ENCODE data around the gene PURA. TPM values are rescaled to one million over a fixed set of nuclear protein-coding genes. Genes with fewer than 3 reads are reported as not detected.

PURA gene
- total RNA-seq, 1 experiment from 2014 or later = 16.9 TPM

DNA sequence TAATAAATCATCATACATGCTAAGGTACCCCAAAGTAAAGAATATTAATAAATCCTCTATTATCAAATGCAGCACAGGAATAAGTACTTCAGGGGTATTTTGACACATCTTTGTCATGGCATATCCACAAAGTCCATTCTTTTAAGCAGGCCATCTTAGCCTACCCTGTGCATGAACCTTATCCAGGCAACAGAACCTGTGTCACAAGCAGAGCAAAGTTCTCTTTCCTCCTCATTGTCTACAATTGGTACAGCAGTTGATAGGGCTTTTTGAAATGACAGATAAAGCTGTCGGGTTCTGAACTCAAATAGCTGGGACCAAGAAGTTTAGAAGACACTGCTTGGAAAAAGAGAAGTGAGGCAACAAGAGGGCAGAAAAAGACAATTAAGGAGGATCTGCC, 30.8 kb upstream of the PURA start:
- H3K4me1 ChIP-seq (ENCODE audit: control insufficient read depth, insufficient read depth, low read length) = no peaks in the 10 kb centered on the region
- no peaks in the 10 kb centered on the region for H3K36me3 ChIP-seq (ENCODE audit: control insufficient read depth, insufficient read depth, low read length)
- no peak overlapping the region for H3K27ac ChIP-seq (ENCODE audit: low read length)
- ChIA-PET CTCF (no interaction called here), POLR2A (no interaction called here)
- peaks cover 5% of the 10 kb centered on the region; the same call in 1 of the 2 replicates for H3K27me3 ChIP-seq (ENCODE audit: control insufficient read depth, insufficient read depth, low read length)
- TF ChIP-seq, protein P1, sequence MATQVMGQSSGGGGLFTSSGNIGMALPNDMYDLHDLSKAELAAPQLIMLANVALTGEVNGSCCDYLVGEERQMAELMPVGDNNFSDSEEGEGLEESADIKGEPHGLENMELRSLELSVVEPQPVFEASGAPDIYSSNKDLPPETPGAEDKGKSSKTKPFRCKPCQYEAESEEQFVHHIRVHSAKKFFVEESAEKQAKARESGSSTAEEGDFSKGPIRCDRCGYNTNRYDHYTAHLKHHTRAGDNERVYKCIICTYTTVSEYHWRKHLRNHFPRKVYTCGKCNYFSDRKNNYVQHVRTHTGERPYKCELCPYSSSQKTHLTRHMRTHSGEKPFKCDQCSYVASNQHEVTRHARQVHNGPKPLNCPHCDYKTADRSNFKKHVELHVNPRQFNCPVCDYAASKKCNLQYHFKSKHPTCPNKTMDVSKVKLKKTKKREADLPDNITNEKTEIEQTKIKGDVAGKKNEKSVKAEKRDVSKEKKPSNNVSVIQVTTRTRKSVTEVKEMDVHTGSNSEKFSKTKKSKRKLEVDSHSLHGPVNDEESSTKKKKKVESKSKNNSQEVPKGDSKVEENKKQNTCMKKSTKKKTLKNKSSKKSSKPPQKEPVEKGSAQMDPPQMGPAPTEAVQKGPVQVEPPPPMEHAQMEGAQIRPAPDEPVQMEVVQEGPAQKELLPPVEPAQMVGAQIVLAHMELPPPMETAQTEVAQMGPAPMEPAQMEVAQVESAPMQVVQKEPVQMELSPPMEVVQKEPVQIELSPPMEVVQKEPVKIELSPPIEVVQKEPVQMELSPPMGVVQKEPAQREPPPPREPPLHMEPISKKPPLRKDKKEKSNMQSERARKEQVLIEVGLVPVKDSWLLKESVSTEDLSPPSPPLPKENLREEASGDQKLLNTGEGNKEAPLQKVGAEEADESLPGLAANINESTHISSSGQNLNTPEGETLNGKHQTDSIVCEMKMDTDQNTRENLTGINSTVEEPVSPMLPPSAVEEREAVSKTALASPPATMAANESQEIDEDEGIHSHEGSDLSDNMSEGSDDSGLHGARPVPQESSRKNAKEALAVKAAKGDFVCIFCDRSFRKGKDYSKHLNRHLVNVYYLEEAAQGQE (IDR thresholded peaks at IDR 0.05; ENCODE audit: insufficient read depth in 1 of 2, low read depth in 2 of 2, low read length in 1 of 2) = no peak
- TF ChIP-seq POLR2AphosphoS5 (IDR thresholded peaks at IDR 0.05; ENCODE audit: low read depth, low read length) = no peak
- TF ChIP-seq TCF7L2 (IDR thresholded peaks at IDR 0.05; ENCODE audit: low read depth, low read length) = no peak
- TF ChIP-seq, protein P2, sequence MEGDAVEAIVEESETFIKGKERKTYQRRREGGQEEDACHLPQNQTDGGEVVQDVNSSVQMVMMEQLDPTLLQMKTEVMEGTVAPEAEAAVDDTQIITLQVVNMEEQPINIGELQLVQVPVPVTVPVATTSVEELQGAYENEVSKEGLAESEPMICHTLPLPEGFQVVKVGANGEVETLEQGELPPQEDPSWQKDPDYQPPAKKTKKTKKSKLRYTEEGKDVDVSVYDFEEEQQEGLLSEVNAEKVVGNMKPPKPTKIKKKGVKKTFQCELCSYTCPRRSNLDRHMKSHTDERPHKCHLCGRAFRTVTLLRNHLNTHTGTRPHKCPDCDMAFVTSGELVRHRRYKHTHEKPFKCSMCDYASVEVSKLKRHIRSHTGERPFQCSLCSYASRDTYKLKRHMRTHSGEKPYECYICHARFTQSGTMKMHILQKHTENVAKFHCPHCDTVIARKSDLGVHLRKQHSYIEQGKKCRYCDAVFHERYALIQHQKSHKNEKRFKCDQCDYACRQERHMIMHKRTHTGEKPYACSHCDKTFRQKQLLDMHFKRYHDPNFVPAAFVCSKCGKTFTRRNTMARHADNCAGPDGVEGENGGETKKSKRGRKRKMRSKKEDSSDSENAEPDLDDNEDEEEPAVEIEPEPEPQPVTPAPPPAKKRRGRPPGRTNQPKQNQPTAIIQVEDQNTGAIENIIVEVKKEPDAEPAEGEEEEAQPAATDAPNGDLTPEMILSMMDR (IDR thresholded peaks at IDR 0.05) = no peak
- TF ChIP-seq SIN3A (IDR thresholded peaks at IDR 0.05; ENCODE audit: borderline replicate concordance, insufficient read depth, low read depth, low read length) = no peak
- no peak overlapping the region for H3K4me3 ChIP-seq (ENCODE audit: low read depth in 2 of 2, low read length in 2 of 2)
- intact Hi-C loops (cut with micrococcal nuclease; ENCODE audit: unreplicated experiment) (no loop called here), in situ Hi-C loops (cut with HindIII; ENCODE audit: low pct_unique_long_range_greater_than_20kb, low sequenced_read_pairs) (no loop called here)
- H3K9me3 ChIP-seq (ENCODE audit: control insufficient read depth, insufficient read depth, low read depth, low read length) = no peaks in the 10 kb centered on the region
- ATAC-seq = no peak
- BruUV-seq (replicated peaks) = no TSS peak
- DNase-seq (ENCODE audit: low read depth, low spot score) = no peak

DNA sequence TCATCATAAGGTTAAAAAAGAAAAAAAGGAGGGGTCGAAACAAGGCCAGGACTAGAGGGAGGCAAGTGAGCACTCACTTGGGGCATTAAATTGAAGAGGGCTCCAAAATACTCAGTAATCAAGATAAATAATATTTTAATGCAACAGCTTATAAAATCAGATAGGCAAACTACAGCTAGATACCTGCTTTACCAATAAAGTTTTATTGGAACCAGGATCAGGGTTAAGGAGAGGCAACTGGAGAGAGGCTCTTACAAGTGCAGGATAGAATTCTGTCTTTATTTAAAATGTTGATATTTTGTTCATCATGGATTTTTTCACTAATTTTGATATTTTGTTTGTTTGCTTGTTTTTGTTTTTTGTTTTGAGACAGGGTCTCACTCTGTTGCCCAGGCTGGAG, 30.3 kb upstream of the PURA start:
- in situ Hi-C loops (cut with HindIII; ENCODE audit: low pct_unique_long_range_greater_than_20kb, low sequenced_read_pairs) (no loop called here), intact Hi-C loops (cut with micrococcal nuclease; ENCODE audit: unreplicated experiment) (no loop called here)
- no peaks in the 10 kb centered on the region for H3K4me1 ChIP-seq (ENCODE audit: control insufficient read depth, insufficient read depth, low read length)
- peaks cover 5% of the 10 kb centered on the region; the same call in 1 of the 2 replicates for H3K27me3 ChIP-seq (ENCODE audit: control insufficient read depth, insufficient read depth, low read length)
- DNase-seq (ENCODE audit: low read depth, low spot score) (no peak), ATAC-seq (no peak)
- H3K4me3 ChIP-seq (ENCODE audit: low read depth in 2 of 2, low read length in 2 of 2) = no peak overlapping the region
- POLR2A ChIA-PET = no interaction called here
- H3K27ac ChIP-seq (ENCODE audit: low read length) = no peak overlapping the region
- TF ChIP-seq TCF7L2 (IDR thresholded peaks at IDR 0.05; ENCODE audit: low read depth, low read length) = no peak
- TF ChIP-seq, protein P2 (IDR thresholded peaks at IDR 0.05) = no peak
- TF ChIP-seq POLR2AphosphoS5 (IDR thresholded peaks at IDR 0.05; ENCODE audit: low read depth, low read length) = no peak
- TF ChIP-seq, protein P1 (IDR thresholded peaks at IDR 0.05; ENCODE audit: insufficient read depth in 1 of 2, low read depth in 2 of 2, low read length in 1 of 2) = no peak
- TF ChIP-seq SIN3A (IDR thresholded peaks at IDR 0.05; ENCODE audit: borderline replicate concordance, insufficient read depth, low read depth, low read length) = no peak
- no peaks in the 10 kb centered on the region for H3K36me3 ChIP-seq (ENCODE audit: control insufficient read depth, insufficient read depth, low read length)
- CTCF ChIA-PET = no interaction called here
- H3K9me3 ChIP-seq (ENCODE audit: control insufficient read depth, insufficient read depth, low read depth, low read length) = no peaks in the 10 kb centered on the region
- BruUV-seq (replicated peaks) = no TSS peak

All from Panc1 (cell line).